NCI-H2196 treated with DMSO at 0.1 percent for 48 hours (cell line): Measurements from ENCODE around the gene SH3GL3.

ENCODE experiments used
- DNase-seq: peaks from one replicate; lab custom pipeline; 2025; ENCODE audit not compliant: unreplicated experiment; lab: John Stamatoyannopoulos, UW

The SH3GL3 gene

DNA sequence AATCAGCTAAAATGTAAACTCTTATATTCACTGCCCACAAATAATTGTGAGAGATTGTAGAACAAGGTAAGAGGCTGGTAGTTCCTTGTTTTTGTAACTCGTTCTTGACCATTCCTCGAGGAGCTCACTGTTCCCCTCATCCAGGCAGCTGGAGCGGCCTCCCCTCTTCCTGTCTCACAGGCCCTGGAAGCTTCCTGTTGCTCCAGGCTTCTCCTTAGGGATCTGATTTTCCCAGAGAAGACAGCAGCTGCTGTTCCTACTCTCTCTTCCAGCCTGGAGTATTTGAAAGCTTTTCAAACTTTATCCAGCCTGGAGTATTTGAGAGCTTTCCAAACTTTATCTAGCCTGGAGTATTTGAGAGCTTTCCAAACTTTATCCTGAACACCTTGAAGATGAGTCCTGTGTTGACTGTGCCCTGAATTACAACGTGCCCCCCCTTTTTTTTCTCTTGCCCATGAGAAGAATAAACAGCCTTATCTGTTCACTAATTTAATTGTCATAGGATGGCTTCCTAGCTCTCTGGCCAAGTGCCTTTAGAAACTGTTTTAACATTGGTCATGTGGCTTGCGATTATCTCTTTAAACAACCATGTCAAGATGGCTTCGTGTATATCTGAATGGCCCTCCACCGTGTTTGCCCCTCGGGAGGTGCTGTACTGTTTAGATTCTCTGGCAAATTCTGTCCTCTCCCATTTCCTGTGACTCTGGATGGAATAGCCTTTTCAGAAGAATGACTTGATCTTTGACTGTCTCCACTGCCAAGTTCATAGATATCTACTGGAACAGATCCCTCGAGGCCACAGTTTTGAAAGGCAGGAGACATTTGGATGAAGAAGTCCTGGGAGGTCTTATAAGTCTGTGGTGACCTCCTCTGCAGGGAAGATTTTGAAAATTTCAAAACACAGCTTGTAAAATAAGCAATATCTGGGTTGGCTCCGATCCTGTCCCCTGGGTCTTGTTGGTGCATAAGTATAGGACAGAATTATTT lies 211.6 kb downstream of the SH3GL3 start:
- DNase-seq, result no peak

DNA sequence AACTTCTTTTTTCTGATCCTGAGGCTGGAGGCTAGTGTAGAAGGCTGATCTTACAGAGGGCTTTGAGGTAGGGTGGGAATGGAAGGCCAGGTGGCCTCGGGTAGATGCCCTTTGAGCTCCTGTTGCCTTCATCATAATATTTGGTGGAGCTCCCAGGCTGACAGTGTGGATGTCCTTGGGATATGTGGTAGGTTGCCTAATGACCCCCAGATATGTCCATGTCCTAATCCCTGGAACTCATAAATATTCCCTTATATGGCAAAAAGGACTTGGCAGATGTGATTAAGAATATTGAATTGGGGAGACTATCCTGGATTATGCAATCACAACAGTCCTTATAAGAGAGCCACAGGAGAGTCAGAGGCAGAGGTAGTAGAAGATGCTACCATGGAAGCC lies 212.3 kb downstream of the SH3GL3 start:
- no peak for DNase-seq

DNA sequence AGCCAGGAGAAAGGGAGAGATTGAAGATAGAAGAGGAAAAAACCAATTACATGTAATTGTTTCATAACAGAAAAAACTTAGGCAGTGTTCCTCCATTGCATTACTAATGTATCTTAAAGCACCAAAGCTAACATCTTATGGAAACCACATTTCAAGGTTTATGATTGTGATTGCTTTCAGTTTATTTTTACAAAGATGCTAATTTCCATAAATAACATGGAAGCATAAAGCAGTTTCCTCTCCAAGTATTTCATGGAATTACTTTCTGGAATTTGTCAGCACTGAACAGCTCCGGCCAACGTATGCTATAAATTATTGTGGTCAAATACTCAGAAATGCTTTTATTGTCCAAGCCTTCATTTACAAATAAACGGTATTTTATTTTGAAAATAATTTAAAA lies 218.3 kb downstream of the SH3GL3 start:
- no peak for DNase-seq
